Measurements from ENCODE around the gene METTL13.

The METTL13 gene

GRCh38 chr1:171756856-171757255 lies 24.6 kb upstream of the METTL13 start:
- no peak overlapping the region for H3K4me2 ChIP-seq (ENCODE audit: low read length)
- H3K36me3 ChIP-seq (ENCODE audit: control insufficient read depth, insufficient read depth, low read length): no peaks in the 10 kb centered on the region
- no peak overlapping the region for H2AK5ac ChIP-seq (ENCODE audit: low read length)
- H3K4ac ChIP-seq (ENCODE audit: low read depth, low read length): no peak overlapping the region
- no peak overlapping the region for H3K23ac ChIP-seq (ENCODE audit: low read length)
- H3K9ac ChIP-seq (ENCODE audit: low read length): no peak overlapping the region
- no peak overlapping the region for H3K18ac ChIP-seq (ENCODE audit: low read length)
- no peak overlapping the region for H2BK5ac ChIP-seq (ENCODE audit: low read length)
- H3K79me1 ChIP-seq (ENCODE audit: low read length): no peaks in the 10 kb centered on the region
- no peak overlapping the region for H3K27ac ChIP-seq (ENCODE audit: low read depth, low read length)
- no peak overlapping the region for H3K4me3 ChIP-seq (ENCODE audit: low read length)
- H3K56ac ChIP-seq (ENCODE audit: low read length): no peak overlapping the region
- H3K27me3 ChIP-seq (ENCODE audit: insufficient read depth, low read length, poor library complexity): no peaks in the 10 kb centered on the region
- H2BK120ac ChIP-seq (ENCODE audit: low read depth, low read length): no peak overlapping the region
- H4K5ac ChIP-seq (ENCODE audit: low read length): no peak overlapping the region
- DNase-seq: no peak
- no CpG with 5 or more reads among the region's 4 CpGs for WGBS (ENCODE audit: extremely low coverage, insufficient coverage, low lambda C conversion rate)
- H4K8ac ChIP-seq (ENCODE audit: low read depth, low read length): no peak overlapping the region
- no peaks in the 10 kb centered on the region for H3K4me1 ChIP-seq (ENCODE audit: control insufficient read depth, low read depth, low read length)
- no peaks in the 10 kb centered on the region for H3K79me2 ChIP-seq (ENCODE audit: control insufficient read depth, insufficient read depth, low read length)
- H2BK15ac ChIP-seq (replicated peaks; ENCODE audit: low read depth): no peak overlapping the region

GRCh38 chr1:171758011-171758410 lies 23.4 kb upstream of the METTL13 start:
- Histone ChIP-seq H3K18ac (ENCODE audit: low read length) (no peak overlapping the region), H2AK5ac (ENCODE audit: low read length) (no peak overlapping the region), H3K27me3 (ENCODE audit: insufficient read depth, low read length, poor library complexity) (no peaks in the 10 kb centered on the region), H3K79me1 (ENCODE audit: low read length) (no peaks in the 10 kb centered on the region), H2BK5ac (ENCODE audit: low read length) (no peak overlapping the region), H3K56ac (ENCODE audit: low read length) (no peak overlapping the region), H3K36me3 (ENCODE audit: control insufficient read depth, insufficient read depth, low read length) (no peaks in the 10 kb centered on the region), H3K27ac (ENCODE audit: low read depth, low read length) (no peak overlapping the region), H3K23ac (ENCODE audit: low read length) (no peak overlapping the region), H3K4ac (ENCODE audit: low read depth, low read length) (no peak overlapping the region), H4K8ac (ENCODE audit: low read depth, low read length) (no peak overlapping the region), H3K9ac (ENCODE audit: low read length) (no peak overlapping the region), H2BK120ac (ENCODE audit: low read depth, low read length) (no peak overlapping the region), H4K5ac (ENCODE audit: low read length) (no peak overlapping the region), H3K79me2 (ENCODE audit: control insufficient read depth, insufficient read depth, low read length) (no peaks in the 10 kb centered on the region), H2BK15ac (replicated peaks; ENCODE audit: low read depth) (no peak overlapping the region), H3K4me2 (ENCODE audit: low read length) (no peak overlapping the region), H3K4me1 (ENCODE audit: control insufficient read depth, low read depth, low read length) (no peaks in the 10 kb centered on the region), H3K4me3 (ENCODE audit: low read length) (no peak overlapping the region)
- DNase-seq: no peak

- H3K27me3 ChIP-seq (ENCODE audit: insufficient read depth, low read length, poor library complexity): no peaks in the 10 kb centered on the region
- no peaks in the 10 kb centered on the region for H3K36me3 ChIP-seq (ENCODE audit: control insufficient read depth, insufficient read depth, low read length)
- H3K27ac ChIP-seq (ENCODE audit: low read depth, low read length): no peak overlapping the region
- H2BK120ac ChIP-seq (ENCODE audit: low read depth, low read length): no peak overlapping the region
- no peak overlapping the region for H3K23ac ChIP-seq (ENCODE audit: low read length)
- no peak overlapping the region for H2AK5ac ChIP-seq (ENCODE audit: low read length)
- no peak overlapping the region for H4K8ac ChIP-seq (ENCODE audit: low read depth, low read length)
- H3K4me1 ChIP-seq (ENCODE audit: control insufficient read depth, low read depth, low read length): no peaks in the 10 kb centered on the region
- WGBS (ENCODE audit: extremely low coverage, insufficient coverage, low lambda C conversion rate): no CpG with 5 or more reads among the region's 6 CpGs
- H3K18ac ChIP-seq (ENCODE audit: low read length): no peak overlapping the region
- no peak overlapping the region for H3K4me3 ChIP-seq (ENCODE audit: low read length)
- no peak overlapping the region for H3K4me2 ChIP-seq (ENCODE audit: low read length)
- DNase-seq: no peak
- H3K4ac ChIP-seq (ENCODE audit: low read depth, low read length): no peak overlapping the region
- H3K9ac ChIP-seq (ENCODE audit: low read length): no peak overlapping the region
- no peaks in the 10 kb centered on the region for H3K79me1 ChIP-seq (ENCODE audit: low read length)
- H3K56ac ChIP-seq (ENCODE audit: low read length): no peak overlapping the region
- no peak overlapping the region for H2BK15ac ChIP-seq (replicated peaks; ENCODE audit: low read depth)
- H3K79me2 ChIP-seq (ENCODE audit: control insufficient read depth, insufficient read depth, low read length): no peaks in the 10 kb centered on the region
- H2BK5ac ChIP-seq (ENCODE audit: low read length): no peak overlapping the region
- no peak overlapping the region for H4K5ac ChIP-seq (ENCODE audit: low read length)
These were observed 19.3 kb upstream of the METTL13 start for GRCh38 chr1:171762143-171762563.

DNA sequence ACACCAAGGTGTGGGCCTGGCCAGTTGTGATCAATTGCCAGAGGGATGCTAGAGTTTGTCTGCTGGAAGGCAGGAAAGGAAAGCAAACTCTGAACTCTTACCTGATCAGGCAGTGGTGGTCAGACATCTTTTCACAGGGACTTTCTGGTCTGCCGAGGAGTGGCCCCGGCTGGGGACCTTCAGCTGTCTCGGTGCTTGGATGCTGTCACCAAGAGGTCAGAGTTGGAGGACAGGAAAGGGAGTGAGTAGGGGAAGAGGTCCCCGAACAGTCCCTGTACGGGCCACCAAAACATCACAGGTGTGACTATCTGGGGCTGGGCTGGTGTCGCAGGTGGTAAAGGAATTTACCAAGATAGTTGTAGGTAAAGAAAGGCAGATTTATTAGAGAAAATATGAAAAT lies 17.7 kb upstream of the METTL13 start:
- Histone ChIP-seq H2AK5ac (ENCODE audit: low read length) (no peak overlapping the region), H3K18ac (ENCODE audit: low read length) (no peak overlapping the region), H3K56ac (ENCODE audit: low read length) (no peak overlapping the region), H3K9ac (ENCODE audit: low read length) (no peak overlapping the region), H4K5ac (ENCODE audit: low read length) (no peak overlapping the region), H3K27me3 (ENCODE audit: insufficient read depth, low read length, poor library complexity) (no peaks in the 10 kb centered on the region), H2BK15ac (replicated peaks; ENCODE audit: low read depth) (no peak overlapping the region), H4K8ac (ENCODE audit: low read depth, low read length) (no peak overlapping the region), H3K79me1 (ENCODE audit: low read length) (no peaks in the 10 kb centered on the region), H3K36me3 (ENCODE audit: control insufficient read depth, insufficient read depth, low read length) (no peaks in the 10 kb centered on the region), H3K27ac (ENCODE audit: low read depth, low read length) (no peak overlapping the region), H3K4ac (ENCODE audit: low read depth, low read length) (no peak overlapping the region), H3K79me2 (ENCODE audit: control insufficient read depth, insufficient read depth, low read length) (no peaks in the 10 kb centered on the region), H3K4me3 (ENCODE audit: low read length) (no peak overlapping the region), H2BK120ac (ENCODE audit: low read depth, low read length) (no peak overlapping the region), H3K4me1 (ENCODE audit: control insufficient read depth, low read depth, low read length) (no peaks in the 10 kb centered on the region), H3K4me2 (ENCODE audit: low read length) (no peak overlapping the region), H2BK5ac (ENCODE audit: low read length) (no peak overlapping the region), H3K23ac (ENCODE audit: low read length) (no peak overlapping the region)
- no CpG with 5 or more reads among the region's 6 CpGs for WGBS (ENCODE audit: extremely low coverage, insufficient coverage, low lambda C conversion rate)
- DNase-seq: no peak

GRCh38 chr1:171769171-171769570 lies 12.3 kb upstream of the METTL13 start:
- no peak overlapping the region for H3K23ac ChIP-seq (ENCODE audit: low read length)
- no peaks in the 10 kb centered on the region for H3K79me2 ChIP-seq (ENCODE audit: control insufficient read depth, insufficient read depth, low read length)
- H2BK120ac ChIP-seq (ENCODE audit: low read depth, low read length): no peak overlapping the region
- no CpG with 5 or more reads among the region's 3 CpGs for WGBS (ENCODE audit: extremely low coverage, insufficient coverage, low lambda C conversion rate)
- H2BK5ac ChIP-seq (ENCODE audit: low read length): no peak overlapping the region
- no peaks in the 10 kb centered on the region for H3K79me1 ChIP-seq (ENCODE audit: low read length)
- no peak overlapping the region for H2BK15ac ChIP-seq (replicated peaks; ENCODE audit: low read depth)
- no peak overlapping the region for H3K4me2 ChIP-seq (ENCODE audit: low read length)
- no peak overlapping the region for H3K56ac ChIP-seq (ENCODE audit: low read length)
- H3K27me3 ChIP-seq (ENCODE audit: insufficient read depth, low read length, poor library complexity): no peaks in the 10 kb centered on the region
- no peak overlapping the region for H3K4ac ChIP-seq (ENCODE audit: low read depth, low read length)
- H4K5ac ChIP-seq (ENCODE audit: low read length): no peak overlapping the region
- no peak overlapping the region for H3K4me3 ChIP-seq (ENCODE audit: low read length)
- no peaks in the 10 kb centered on the region for H3K4me1 ChIP-seq (ENCODE audit: control insufficient read depth, low read depth, low read length)
- no peak overlapping the region for H3K27ac ChIP-seq (ENCODE audit: low read depth, low read length)
- H4K8ac ChIP-seq (ENCODE audit: low read depth, low read length): no peak overlapping the region
- no peaks in the 10 kb centered on the region for H3K36me3 ChIP-seq (ENCODE audit: control insufficient read depth, insufficient read depth, low read length)
- DNase-seq: no peak
- no peak overlapping the region for H3K18ac ChIP-seq (ENCODE audit: low read length)
- no peak overlapping the region for H2AK5ac ChIP-seq (ENCODE audit: low read length)
- no peak overlapping the region for H3K9ac ChIP-seq (ENCODE audit: low read length)

- Histone ChIP-seq H2AK5ac (ENCODE audit: low read length) (no peak overlapping the region), H3K18ac (ENCODE audit: low read length) (no peak overlapping the region), H3K9ac (ENCODE audit: low read length) (no peak overlapping the region), H3K4ac (ENCODE audit: low read depth, low read length) (no peak overlapping the region), H2BK15ac (replicated peaks; ENCODE audit: low read depth) (no peak overlapping the region), H3K36me3 (ENCODE audit: control insufficient read depth, insufficient read depth, low read length) (no peaks in the 10 kb centered on the region), H3K56ac (ENCODE audit: low read length) (no peak overlapping the region), H3K27ac (ENCODE audit: low read depth, low read length) (no peak overlapping the region), H2BK120ac (ENCODE audit: low read depth, low read length) (no peak overlapping the region), H3K4me1 (ENCODE audit: control insufficient read depth, low read depth, low read length) (no peaks in the 10 kb centered on the region), H3K27me3 (ENCODE audit: insufficient read depth, low read length, poor library complexity) (no peaks in the 10 kb centered on the region), H3K4me2 (ENCODE audit: low read length) (no peak overlapping the region), H3K79me1 (ENCODE audit: low read length) (no peaks in the 10 kb centered on the region), H4K8ac (ENCODE audit: low read depth, low read length) (no peak overlapping the region), H3K4me3 (ENCODE audit: low read length) (no peak overlapping the region), H4K5ac (ENCODE audit: low read length) (no peak overlapping the region), H2BK5ac (ENCODE audit: low read length) (no peak overlapping the region), H3K79me2 (ENCODE audit: control insufficient read depth, insufficient read depth, low read length) (no peaks in the 10 kb centered on the region), H3K23ac (ENCODE audit: low read length) (no peak overlapping the region)
- WGBS (ENCODE audit: extremely low coverage, insufficient coverage, low lambda C conversion rate): no CpG with 5 or more reads among the region's 1 CpG
- no peak for DNase-seq
These were observed 11.7 kb upstream of the METTL13 start for GRCh38 chr1:171769754-171770153.

Measured in mesendoderm (in vitro differentiated cells).